HG03378 (cell line): ENCODE data around the gene BHLHE23.

ENCODE experiments used
- ATAC-seq: cut with Tn5 transposase; IDR thresholded peaks from one replicate; pipeline ENCODE4 v1.9.1; 2021; ENCODE audit warnings: mild to moderate bottlenecking, moderate library complexity; ENCODE audit not compliant: unreplicated experiment

Gene BHLHE23

DNA sequence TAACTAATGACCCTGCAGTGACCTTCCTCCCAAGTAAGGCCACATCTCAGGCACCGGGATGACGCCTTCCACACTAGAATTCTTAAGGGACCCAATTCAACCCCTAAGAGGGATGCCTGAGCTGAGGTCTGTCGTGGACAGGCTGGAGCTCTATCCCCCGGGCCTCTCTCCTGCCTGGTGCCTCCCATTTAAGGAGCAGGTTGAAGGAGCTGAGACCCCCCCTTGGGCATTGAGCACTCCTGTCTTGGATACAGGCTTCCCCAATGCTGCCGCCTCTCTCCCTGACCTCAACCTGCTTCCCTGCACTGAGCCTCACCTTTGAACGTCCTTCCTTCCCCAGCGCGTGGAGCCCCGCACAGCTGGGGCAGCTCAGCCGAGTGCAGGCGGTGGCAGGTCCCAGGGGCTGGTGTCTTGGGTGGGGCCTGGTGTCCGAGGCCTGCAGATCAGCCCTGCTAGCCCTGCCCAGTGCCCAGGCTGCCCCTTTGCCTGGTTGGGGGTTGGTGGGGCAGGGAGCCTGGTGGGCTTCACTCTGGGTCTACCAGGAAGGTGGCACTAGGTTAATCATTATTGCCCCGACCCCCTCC lies 19.9 kb upstream of the BHLHE23 start:
- ATAC-seq = no peak

DNA sequence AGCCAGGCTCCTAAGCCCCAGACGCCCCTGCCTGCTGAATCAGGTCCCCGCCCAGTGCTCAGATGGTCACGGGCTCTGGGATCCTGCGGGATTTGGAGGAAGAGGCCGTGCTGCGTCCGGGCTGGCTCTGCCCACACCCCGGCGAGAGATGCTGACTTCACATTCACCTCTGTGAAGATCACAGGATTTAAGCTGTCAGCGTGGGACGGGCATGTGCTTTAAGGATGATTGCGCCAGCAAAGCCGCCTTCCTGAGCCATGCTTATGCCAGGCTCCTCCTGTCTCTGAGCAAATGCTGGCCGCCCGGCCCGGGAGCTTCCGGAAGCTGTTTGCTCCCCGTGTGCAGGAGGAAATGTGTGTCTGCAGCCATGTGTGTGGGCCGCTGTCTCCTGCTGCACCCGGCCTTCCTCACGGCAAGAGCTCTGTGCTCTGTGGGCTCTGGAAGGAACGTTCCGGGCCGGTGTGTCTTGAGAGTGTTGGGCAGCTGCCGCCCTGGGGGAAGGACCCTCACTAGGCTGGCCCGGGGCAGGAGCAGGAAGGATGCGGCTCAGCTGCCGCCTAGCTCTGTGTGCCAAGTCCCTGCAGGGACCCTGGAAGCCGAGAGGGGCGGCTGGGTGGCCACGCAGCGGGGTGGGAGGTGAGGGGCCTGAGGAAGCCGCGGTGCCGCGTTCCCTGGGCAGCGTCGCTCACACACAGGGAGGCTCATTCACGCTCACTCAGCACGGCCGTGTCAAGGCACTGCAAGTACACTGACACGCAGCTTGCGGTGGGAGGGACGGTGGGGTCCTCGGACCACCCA lies 19.0 kb upstream of the BHLHE23 start:
- ATAC-seq = no peak

DNA sequence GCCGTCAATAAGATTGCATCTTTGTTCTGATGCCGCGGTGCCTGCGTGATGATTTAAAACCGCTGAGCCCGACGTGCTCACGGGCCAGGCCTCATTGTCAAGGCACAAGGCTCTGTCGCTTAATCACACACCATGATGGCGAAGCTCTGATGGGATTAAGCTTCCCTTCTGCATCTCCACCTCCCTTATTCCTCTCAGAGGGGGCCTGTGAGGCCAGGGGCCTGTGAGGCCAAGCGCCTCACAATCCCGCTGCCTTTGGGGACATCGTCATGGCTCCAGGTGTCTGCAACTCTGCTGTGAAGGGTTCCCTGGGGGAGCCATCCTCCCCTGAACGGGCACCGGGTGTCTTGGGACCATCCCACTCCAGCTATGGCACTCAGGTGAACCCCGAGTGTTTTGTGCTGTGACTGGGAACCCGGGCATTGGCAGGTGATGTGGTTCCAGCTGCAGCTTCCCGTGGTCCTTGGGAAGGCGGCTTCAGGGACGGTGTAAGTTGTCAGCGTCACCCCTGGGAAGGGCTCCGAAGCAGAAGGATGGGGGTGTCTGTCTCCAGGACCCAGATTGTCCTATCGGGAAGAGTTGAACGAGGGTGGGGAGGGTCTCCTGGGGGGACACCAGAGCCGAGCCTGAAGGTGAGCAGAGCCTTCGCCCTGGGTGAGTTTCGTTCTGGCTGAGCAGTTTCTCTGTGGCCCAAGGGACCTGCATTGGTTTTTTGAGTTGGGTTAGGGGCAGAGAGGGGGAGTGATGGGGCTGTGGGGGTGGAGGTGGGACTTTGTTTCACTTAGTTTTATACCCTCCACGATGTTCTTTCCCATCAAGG lies 18.0 kb upstream of the BHLHE23 start:
- no peak for ATAC-seq

DNA sequence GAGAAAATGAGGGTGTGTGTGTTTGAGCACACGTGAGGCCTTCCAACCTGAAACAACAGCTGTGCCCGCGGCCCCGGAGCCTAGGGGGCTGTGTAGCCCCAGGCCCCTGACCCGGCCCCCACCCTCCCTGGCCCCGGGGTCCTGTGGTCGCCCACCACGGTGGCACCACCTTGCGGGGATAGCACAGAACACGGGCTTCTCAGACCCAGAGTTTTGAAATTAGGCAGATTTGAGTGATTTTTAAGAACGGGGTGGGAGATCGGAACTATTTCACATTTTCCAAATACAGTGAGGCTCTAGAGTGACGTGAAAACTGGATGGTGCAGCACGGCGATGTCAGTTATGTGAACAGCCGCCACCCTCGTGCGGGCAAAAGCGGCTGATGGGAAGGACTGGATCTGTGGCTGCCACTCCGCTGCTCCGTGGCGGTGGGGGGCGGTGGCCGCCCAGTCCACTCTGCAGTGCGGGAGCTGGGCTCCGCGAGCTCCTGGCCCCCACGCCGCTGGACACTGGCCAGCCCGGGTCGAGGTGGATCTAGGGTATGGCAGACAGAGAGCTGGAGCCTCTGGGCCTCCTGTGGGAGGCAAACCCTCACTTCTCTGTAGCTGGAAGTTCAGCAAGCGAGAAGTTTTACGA lies 17.3 kb upstream of the BHLHE23 start:
- no peak for ATAC-seq

DNA sequence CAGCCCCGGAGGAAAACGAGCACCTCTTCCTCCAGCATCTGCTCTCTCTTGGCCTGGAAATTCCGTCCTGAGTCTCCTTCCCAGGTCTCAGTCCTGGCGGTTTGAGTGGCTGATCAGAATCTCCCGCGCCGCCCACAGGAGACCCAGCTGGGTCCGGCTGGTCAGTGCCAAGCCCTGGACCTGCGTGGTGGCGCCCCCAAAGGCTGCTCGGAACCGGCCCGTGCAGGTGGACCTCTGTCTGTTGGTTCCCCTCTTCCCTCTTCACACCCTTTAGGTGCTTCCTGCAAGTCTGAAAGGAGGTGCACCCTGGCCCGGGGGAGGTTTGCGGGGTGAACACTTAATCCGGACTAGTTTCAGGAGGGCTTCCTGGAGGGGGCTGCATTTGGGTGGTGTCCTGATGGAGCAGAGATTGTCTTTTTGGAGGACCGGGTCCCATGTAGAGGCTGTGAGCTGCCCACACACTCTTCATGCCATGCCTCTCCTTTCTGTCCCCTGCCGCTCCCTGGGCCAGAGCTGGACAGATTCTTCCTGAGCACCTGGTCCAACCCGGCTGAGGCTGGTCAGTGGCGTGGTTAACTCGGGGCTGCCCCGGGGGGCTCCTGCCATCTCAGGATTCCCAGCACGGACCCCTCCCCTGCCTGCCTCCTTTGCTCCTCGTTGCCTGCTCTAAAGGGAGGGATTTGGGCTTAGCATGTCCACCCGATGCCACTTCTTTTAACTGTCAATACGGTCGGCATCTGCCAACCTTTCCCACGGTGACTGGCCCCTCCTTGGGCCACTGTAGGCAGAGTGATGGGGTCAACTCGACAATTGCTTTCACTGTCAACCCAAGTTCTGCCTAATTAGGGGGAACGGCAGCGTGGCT lies 16.5 kb upstream of the BHLHE23 start:
- ATAC-seq = no peak

DNA sequence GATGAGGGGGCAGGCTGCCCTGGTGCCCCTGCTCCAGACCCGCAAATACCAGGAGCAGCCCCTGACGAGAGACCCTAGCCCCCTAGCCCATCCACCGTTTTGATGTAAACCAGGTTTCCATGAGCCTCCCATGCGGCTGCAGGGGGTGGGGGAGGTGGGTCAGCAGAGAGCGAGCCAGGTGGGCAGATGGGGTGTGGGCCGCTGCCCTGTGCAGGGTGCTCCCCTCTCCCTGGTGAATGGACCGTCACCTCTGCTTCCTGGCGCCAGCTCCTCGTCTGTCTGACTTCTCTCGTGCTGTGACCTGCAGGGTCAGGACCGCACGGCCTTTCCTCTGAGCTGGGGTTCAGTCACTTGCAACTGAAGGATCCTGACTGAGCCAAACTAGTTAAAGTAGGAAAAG lies 15.7 kb upstream of the BHLHE23 start:
- no peak for ATAC-seq

DNA sequence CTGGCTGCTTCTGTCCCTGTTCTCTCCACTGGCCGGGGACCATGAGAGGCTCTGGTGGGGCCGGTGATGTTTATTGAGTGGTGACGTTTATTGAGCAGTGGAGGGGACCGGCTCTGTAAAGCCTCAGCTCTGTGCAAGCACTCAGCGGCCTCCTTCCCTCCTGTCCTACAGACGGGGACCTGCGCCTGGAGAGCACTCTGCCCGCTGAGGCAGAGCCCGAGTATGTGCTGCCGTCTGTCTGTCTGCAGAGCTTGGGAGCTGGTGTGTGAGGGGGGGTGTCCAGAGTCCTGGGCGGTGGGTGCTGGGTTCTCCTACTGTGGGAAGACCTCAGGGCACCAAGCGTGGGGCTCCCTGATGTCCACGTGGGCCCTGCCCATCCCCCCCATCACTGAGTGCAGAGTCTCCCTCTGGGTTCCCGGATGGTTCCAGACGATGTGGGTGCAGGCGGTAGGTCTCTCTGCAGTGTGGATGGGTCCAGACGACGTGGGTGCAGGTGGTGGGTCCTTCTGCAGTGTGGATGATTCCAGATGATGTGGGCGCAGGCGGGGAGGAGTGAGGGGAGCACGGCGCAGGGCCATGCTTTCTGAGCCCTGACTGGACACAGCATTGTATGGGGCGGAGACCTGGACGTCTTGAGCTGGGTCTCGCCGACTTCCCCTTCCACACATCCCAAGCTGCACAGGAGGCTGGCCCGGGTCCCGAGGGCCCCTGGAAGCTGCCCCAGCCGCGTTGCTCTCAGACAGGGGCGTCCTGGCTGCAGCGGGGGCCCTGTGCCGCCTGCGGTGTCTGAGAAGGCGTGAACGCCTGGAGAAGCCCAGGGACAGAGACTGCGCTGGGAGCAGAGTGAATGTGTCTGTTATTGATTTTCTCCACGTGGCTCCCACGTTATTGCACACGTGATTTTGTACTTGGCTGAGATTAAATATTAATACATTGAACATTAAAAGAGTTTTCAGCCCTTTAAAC lies 14.9 kb upstream of the BHLHE23 start:
- no peak for ATAC-seq

DNA sequence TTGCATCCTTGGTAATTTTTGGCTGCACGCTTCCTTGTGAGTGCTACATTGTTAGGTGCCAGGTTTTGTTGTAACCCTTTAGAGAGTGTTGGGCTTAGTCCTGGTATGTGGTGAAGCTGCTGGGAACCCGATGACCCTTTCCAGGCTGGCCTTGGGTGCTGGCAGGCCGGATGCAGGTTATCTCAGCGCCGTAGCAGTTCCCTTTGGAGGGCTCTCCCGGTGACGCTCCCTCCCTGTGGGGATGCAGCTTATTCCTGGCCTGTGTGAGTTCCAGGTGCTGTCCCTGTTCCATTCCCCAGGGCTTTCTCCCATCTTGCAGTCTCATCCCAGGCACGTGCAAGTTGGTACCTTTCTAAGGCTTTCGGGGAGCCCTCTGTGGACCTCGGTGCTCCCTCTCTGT lies 13.9 kb upstream of the BHLHE23 start:
- no peak for ATAC-seq

DNA sequence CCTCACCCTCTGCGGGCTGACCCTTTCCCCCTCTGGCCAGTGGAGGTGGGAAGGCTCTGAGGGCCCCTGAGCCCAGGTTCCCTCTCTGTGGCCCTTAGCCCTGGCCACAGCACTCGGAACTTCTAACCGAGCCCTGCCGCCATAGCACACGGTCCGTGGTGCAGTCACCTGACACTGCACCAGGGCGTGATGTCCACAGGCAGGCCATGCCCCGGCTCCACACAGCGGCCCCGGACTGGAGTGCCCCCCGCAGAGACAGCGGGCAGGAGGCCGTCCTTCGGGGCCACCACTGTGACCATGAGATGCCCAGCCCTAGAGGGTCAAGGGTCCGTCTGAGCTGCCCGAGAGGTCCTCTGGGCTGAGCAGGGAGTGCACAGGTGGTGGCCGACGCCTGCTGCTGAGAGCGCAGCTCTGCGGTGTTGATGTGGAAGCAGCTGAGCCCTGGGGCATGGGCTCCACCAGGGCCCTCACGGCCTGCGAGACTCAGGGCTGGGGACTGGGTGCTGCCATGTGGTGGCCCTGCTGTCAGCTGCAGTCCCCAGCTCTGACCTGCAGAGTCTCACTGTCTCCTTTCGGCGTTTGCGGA lies 11.2 kb upstream of the BHLHE23 start:
- ATAC-seq = no peak

DNA sequence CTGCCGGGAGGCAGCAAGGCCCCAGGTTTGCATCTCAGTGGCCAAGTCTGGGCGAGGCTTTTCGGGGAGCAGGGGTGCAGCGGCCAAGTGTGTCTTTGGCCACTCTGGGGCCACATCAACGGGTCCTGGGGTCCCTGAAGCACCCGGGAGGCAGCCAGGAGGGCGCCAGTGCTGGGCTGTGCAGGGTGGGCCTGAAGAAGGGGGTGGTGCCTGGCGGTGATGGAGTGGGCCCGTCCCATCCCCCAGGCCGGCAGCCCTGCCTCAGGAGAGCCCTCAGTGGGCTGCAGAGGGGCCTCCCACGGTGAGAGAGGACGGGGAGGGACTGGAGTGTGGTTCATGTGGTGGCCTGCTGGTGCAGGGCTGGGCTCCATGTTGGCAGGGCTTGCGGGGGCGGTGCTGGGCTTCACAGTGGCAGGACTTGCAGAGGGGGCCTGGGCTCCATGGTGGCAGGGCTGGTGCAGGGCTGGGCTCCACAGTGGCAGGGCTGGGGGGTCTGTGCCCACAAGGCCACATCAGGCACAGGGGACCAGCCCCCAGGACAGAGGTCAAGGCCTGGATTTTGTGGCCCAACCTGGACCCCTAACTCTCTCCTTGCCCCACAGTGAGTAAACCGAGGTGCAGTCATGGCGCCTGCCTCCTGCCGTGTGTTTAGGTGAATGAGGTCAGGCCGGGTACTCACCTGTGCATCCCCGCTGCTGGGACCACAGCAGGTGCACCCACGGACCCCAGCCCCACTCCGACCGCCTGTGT lies 10.5 kb upstream of the BHLHE23 start:
- no peak for ATAC-seq

DNA sequence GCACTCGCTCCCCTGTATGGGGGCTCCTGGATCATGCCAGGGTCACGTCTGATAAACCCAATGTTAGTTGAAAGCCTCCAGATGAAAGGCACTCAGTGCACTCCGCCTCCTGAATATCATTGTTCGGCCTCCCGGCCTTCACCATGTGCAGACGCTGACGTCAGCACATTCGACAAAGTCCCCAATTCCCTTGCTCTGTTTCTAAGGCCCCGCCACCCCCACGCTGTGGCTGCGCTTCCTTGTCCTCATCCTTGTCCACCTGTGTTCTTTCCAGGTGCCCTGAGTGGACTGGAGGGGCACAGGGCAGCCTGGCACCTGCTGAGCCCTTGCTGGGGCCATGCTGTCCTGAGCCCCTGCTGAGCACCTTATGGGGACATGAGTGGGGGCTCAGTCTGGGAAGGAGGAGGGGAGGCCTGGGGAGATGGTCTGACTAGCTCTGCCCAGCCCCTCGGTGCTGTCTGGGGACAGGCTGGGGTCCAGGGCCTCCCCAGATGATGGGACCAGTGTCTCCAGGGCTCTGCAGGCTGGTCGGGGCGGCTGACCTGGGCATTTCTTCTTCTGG lies 9.8 kb upstream of the BHLHE23 start:
- ATAC-seq = no peak

DNA sequence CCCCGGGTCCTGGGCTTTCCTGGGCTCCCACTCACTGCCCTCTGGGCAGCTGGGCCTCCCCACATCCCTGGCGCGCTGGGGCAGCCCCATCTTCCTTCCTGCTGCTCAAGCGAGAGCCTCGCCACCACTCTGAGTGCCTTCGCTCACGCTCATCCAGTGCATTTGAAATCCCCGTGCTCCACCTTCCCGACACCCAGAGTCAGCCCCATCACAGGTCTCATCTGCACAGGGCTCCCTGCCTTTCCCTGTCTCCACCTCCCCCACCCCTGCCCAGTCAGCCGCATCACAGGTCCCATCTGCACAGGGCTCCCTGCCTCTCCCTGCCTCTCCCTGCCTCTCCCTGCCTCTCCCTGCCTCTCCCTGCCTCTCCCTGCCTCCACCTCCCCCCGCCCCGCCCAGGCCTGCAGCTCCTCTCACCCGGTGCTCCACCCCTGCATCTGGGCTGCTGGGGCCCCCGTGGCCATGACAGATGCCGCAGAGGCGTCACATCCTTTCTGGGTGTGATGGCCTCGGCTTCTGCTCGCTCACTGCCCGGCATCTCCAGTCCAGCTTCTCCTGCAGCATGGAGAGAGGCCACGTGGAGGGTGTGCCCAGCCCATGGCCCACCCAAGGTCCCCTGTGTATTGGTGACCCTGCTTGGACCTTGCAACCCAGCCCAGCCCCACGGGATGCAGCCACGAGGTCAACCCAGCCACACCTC lies 9.0 kb upstream of the BHLHE23 start:
- ATAC-seq = no peak

DNA sequence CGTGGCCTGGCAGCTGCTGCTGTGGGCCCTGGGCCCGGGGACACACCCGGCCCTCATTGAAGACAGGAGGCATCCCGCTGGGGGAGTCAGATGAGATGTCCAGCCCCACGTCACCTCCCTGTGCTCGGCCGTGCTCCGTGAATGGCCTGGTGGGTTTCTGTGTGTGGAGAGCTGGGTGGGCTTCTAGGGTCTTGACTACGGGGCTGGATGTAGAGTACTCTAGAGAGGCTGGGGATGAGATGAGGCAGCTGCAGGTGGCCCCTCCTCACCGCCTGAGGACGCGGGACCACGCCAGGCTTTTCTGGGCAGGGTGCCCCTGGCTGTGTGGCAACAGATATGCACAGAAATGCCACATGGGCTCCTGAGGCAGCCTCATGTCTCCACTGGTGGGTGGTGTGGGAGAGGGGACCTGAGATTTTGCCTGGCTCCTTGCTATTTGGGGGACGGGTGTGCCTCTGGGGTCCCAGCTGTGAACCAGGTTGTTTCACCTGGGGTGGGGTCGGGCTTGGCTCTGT lies 8.4 kb upstream of the BHLHE23 start:
- ATAC-seq = no peak

DNA sequence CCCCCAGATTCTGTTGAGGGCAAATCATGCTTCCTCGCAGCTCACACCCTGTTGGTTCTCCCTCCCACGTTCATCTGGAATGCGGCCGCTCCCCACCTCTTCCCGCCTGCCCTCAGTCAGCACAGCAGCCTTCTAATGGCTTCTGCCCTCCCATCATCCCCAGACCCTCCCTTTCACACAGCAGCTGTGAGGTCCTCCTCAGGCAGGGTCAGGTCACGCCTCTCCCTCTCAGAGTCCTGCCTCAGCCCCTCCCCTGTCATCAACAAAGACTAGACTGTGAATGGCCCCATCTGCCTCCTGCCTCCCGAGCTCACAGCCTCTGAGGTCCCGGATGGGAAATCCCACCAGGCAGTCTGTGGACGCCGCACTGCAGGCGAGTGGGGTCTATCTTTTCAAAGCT lies 7.9 kb upstream of the BHLHE23 start:
- ATAC-seq = no peak

DNA sequence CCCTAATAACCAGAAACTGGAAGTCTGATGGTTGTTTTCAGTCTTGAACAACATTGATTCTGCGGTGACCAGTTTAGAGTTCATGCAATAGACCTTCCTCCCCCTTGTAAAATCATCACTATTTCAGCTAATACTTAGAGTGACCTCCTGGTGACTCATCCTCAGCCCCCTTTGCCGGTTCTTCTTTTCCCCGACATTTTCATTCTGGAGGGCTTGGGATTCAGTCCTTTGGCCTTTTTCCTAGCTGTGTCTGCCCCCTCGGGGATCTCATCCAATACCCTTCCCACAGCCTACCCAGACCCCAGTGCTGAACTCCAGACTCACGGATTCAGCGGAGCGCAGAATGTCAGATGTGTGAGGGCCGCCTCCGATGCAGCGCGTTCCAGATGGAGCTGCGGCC lies 7.5 kb upstream of the BHLHE23 start:
- ATAC-seq = no peak

DNA sequence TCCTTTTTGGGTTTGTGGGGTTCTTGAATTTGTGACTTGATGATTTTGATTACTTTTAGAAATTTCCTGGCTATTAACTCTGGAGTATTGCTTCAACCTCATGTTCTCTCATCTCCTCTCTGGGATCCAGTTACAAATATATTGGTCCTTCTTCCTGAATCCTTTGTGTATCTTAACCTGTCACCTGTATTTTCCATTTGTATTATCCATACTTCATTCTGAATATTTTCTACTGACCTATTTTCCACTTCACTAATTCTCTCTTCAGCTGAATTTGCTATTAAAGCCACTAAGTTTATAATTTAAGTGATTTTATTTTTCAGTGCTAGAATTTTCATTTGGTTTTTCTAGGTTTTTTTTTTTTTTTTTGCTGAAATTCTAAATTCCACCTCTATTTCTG lies 6.4 kb upstream of the BHLHE23 start:
- no peak for ATAC-seq

DNA sequence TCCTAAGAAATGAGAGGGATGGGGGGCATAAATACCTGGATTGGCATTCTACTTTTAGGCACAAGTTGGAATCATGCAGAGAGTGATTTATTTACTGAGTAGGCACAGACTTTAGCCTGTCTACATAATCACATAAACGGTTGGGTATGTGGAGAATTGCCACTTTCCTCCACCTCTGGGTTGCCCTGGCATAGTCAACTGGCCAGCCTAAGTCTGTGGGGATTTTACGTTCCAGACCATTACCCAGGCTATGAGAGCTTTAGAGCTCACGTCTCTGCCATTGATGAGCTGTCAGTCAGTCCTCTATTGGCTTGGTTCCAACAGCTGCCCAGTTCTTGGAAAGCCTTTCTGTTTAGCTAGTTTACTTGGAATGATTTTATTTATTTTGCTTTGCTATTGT lies 5.0 kb upstream of the BHLHE23 start:
- no peak for ATAC-seq
